Stimulated activated CD8-positive, alpha-beta memory T cell treated with anti-CD3 and anti-CD28 coated beads, Interleukin-15, amount 100 ng/mL, for 4 hours (primary cell): ENCODE data around the gene SPC25.

Experiments
- DNase-seq, 2 donors: peaks; one replicate each; pipeline ENCODE4 v3.0.0-alpha.2; 2020; ENCODE audit warnings: low read depth in 2 of 2

SPC25 gene

DNA sequence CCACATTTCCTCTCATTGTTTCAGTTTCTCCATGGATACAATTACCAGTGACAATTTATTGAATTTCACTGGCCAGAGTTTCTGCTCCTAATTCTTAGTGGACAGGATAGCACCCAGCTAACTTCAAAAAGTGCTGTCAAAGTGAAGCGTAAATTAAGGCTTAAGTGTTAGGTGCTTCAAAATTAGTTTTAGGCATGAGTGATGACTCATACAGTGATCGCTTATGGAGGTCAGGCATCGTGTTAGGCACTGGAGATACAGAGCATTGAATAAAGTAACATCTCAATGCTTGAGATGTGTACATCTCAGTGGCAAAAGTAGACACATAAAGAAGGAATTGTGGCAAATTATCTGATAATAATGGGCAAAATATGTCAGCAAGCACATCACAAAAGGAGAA lies 47.0 kb downstream of the SPC25 start:
- DNase-seq, result no peak

DNA sequence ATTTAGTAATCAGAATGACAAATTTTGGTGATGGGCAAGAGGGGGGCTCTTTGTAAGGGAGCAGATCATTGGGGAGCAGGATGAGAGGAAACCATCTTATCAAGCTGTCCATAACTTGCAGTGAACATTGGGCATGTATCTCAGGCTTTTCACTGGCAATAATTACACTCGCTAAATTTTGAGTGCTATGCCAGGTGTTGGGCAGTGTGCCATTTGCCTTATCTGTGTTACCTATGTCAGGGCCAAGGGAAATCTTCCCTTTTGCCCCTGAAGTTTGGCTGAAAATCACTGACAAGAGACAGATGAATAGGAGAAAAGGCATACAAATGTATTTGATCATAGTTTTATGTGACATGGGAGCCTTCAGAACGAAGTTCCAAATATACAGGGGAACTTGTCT lies 48.8 kb downstream of the SPC25 start:
- DNase-seq, result no peak

DNA sequence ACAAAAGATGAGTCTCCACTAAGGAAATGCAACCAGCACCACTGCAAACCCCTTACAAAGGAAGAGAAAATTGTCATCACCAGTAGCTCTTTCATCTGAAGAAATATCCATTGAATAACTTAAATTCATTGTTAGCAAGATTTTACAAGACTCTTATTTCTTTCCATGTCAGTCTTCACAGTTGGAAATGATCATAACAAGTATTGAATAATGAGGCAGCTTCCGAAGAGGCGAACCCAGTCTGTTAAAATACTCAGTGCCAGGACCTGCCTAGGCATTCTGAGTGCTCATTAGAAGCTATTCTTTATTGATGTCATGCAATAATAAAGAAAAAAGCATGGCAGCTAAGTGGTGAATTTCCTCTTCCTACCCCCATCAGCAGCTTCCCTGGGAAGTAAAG lies 54.3 kb downstream of the SPC25 start:
- no peak for DNase-seq

DNA sequence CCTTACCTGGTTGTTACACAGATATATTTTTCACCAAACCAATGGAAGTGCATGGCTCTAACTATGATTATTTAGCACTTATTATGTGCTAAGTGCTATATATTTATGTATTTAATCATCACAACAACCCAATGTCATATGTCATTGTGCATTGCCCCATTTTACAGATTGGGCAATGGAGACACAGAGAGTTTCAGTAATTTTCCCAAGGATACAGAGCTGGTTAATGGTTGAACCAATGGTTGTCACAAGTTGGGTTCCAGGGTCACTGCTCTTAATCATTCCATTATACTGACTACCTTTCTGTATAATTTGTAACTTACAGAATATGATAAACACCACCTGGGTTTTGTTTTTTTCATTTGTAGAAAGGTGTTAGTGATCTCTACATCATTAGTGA lies 58.6 kb downstream of the SPC25 start:
- no peak for DNase-seq

DNA sequence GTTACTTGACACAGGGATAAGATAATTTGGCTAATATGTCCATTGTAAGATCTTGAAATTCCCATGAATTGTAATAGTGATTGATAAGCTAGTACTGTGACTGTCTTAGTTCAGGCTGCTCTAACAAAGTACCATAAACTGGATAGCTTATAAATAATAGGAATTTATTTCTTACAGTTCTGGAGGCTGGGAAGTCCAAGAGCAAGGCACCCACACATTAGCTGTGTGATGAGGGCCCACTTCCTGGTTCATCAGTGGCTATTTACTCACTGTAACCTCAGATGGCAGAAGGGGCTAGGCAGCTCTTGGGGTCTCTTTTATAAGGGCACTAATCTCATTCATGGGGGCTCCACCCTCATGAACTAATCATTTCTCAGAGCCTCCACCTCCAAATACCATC lies 59.3 kb downstream of the SPC25 start:
- no peak for DNase-seq

- no peak for DNase-seq
These were observed 65.1 kb downstream of the SPC25 start for GRCh38 chr2:168825126-168825525.

DNA sequence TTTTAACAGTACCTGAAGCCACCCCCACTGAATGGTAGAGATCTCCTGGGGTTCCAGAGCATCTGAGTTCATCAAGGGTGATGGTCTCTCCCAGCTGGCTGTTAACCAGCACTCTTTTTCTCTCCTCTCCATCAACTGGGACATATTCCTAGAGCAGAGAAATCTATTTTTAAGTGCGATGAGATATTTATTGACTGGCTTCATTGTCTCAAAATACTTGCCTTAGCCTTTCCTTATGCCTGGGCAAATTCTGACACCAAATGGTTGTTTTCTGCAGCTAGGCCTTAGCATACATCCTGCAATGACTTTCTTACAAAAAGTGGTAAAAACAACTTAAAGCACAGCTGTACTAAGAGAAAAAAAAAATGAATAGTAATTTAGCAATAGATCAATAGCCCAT lies 68.2 kb downstream of the SPC25 start:
- no peak for DNase-seq

DNA sequence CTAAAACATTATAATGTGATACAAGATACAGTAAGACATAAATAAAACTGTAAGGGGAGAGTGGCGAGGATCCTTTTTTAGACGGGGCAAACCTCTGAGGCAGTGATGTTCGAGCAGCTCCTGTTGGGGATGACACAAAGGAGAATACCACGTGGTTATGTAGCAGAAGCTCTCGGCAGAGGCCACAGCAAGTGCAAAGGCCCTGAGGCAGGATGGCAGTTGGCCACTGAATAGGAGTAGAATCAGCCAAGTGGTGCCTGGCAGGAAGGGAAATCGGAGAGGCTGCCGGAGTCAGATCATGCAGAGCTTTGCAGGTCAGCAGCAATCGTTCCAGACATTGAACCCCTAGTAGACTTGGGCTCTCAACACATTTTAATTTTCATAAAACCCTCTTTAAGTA lies 68.7 kb downstream of the SPC25 start:
- DNase-seq, result no peak
